ENCODE results near the gene MYH11. TPM values are rescaled to one million over a fixed set of nuclear protein-coding genes. Genes with fewer than 3 reads are reported as not detected.

MYH11 gene
- total and polyA plus RNA-seq, 2 of the 13 experiments (the other 11 are each of a cell fraction or from before 2014, with no cell fraction given), result not detected

GRCh38 chr16:15742716-15743115, 114.1 kb downstream of the MYH11 start (continued):
- TF ChIP-seq CEBPB (IDR thresholded peaks at IDR 0.05; ENCODE audit: borderline replicate concordance, low read depth, low read length) (peak; percentile 44; the same call in 1 of the 2 replicates), NR2F6 (IDR thresholded peaks at IDR 0.05) (peak; percentile 39; the same call in 1 of the 2 replicates), NR2F6 (CRISPR knock-in tag; IDR thresholded peaks at IDR 0.05) (peak; percentile 45; the same call in 1 of the 2 replicates), GATA4 (IDR thresholded peaks at IDR 0.05; ENCODE audit: borderline replicate concordance, low read depth) (no peak), MNT (IDR thresholded peaks at IDR 0.05) (no peak), CEBPG (CRISPR knock-in tag; IDR thresholded peaks at IDR 0.05) (0 out of 2 replicates have a peak, but pooled peaks have one; percentile 21), ARNTL (CRISPR knock-in tag; IDR thresholded peaks at IDR 0.05) (no peak), ZNF354B (CRISPR knock-in tag; IDR thresholded peaks at IDR 0.05) (no peak), ZNF777 (CRISPR knock-in tag; IDR thresholded peaks at IDR 0.05) (no peak), RARA (CRISPR knock-in tag; IDR thresholded peaks at IDR 0.05) (peak; percentile 56; the same call in 1 of the 2 replicates), ZBTB7B (CRISPR knock-in tag; IDR thresholded peaks at IDR 0.05) (no peak), ZNF280D (CRISPR knock-in tag; IDR thresholded peaks at IDR 0.05) (no peak), ZFY (CRISPR knock-in tag; IDR thresholded peaks at IDR 0.05) (no peak), ERF (CRISPR knock-in tag; IDR thresholded peaks at IDR 0.05) (no peak), ZBTB8A (CRISPR knock-in tag; IDR thresholded peaks at IDR 0.05; ENCODE audit: borderline replicate concordance, low read depth) (no peak), SALL1 (CRISPR knock-in tag; IDR thresholded peaks at IDR 0.05) (peak; percentile 30; the same call in 1 of the 2 replicates)
- TF ChIP-seq, protein P1, sequence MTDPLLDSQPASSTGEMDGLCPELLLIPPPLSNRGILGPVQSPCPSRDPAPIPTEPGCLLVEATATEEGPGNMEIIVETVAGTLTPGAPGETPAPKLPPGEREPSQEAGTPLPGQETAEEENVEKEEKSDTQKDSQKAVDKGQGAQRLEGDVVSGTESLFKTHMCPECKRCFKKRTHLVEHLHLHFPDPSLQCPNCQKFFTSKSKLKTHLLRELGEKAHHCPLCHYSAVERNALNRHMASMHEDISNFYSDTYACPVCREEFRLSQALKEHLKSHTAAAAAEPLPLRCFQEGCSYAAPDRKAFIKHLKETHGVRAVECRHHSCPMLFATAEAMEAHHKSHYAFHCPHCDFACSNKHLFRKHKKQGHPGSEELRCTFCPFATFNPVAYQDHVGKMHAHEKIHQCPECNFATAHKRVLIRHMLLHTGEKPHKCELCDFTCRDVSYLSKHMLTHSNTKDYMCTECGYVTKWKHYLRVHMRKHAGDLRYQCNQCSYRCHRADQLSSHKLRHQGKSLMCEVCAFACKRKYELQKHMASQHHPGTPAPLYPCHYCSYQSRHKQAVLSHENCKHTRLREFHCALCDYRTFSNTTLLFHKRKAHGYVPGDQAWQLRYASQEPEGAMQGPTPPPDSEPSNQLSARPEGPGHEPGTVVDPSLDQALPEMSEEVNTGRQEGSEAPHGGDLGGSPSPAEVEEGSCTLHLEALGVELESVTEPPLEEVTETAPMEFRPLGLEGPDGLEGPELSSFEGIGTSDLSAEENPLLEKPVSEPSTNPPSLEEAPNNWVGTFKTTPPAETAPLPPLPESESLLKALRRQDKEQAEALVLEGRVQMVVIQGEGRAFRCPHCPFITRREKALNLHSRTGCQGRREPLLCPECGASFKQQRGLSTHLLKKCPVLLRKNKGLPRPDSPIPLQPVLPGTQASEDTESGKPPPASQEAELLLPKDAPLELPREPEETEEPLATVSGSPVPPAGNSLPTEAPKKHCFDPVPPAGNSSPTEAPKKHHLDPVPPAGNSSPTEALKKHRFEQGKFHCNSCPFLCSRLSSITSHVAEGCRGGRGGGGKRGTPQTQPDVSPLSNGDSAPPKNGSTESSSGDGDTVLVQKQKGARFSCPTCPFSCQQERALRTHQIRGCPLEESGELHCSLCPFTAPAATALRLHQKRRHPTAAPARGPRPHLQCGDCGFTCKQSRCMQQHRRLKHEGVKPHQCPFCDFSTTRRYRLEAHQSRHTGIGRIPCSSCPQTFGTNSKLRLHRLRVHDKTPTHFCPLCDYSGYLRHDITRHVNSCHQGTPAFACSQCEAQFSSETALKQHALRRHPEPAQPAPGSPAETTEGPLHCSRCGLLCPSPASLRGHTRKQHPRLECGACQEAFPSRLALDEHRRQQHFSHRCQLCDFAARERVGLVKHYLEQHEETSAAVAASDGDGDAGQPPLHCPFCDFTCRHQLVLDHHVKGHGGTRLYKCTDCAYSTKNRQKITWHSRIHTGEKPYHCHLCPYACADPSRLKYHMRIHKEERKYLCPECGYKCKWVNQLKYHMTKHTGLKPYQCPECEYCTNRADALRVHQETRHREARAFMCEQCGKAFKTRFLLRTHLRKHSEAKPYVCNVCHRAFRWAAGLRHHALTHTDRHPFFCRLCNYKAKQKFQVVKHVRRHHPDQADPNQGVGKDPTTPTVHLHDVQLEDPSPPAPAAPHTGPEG (CRISPR knock-in tag; IDR thresholded peaks at IDR 0.05), result no peak
- TF ChIP-seq, protein P2, sequence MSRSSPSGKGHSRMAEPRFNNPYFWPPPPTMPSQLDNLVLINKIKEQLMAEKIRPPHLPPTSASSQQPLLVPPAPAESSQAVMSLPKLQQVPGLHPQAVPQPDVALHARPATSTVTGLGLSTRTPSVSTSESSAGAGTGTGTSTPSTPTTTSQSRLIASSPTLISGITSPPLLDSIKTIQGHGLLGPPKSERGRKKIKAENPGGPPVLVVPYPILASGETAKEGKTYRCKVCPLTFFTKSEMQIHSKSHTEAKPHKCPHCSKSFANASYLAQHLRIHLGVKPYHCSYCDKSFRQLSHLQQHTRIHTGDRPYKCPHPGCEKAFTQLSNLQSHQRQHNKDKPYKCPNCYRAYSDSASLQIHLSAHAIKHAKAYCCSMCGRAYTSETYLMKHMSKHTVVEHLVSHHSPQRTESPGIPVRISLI (CRISPR knock-in tag; IDR thresholded peaks at IDR 0.05; ENCODE audit: borderline replicate concordance), result peak; percentile 63; the same call in 1 of the 2 replicates
- TF ChIP-seq, protein P3, sequence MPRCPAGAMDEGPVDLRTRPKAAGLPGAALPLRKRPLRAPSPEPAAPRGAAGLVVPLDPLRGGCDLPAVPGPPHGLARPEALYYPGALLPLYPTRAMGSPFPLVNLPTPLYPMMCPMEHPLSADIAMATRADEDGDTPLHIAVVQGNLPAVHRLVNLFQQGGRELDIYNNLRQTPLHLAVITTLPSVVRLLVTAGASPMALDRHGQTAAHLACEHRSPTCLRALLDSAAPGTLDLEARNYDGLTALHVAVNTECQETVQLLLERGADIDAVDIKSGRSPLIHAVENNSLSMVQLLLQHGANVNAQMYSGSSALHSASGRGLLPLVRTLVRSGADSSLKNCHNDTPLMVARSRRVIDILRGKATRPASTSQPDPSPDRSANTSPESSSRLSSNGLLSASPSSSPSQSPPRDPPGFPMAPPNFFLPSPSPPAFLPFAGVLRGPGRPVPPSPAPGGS (CRISPR knock-in tag; IDR thresholded peaks at IDR 0.05), result no peak

Measured in HepG2 (cell line).